Measurements from ENCODE around the gene SVOPL. TPM values are rescaled to one million over a fixed set of nuclear protein-coding genes. Genes with fewer than 3 reads are reported as not detected.

The SVOPL gene
- total and polyA plus RNA-seq, 2 donors (not counting 3 experiments of a cell fraction or from before 2014, with no cell fraction given): not detected

- H3K9me3 ChIP-seq (replicated peaks; ENCODE audit: control insufficient read depth, insufficient read depth, low read length): no peaks in the 10 kb centered on the region
- no peaks in the 10 kb centered on the region for H4K20me1 ChIP-seq (replicated peaks; ENCODE audit: control insufficient read depth, extremely low read depth, insufficient read depth, low read length)
- dilution Hi-C loops (cut with MboI; ENCODE audit: extremely low pct_ligation_motif_present, low sequenced_read_pairs) (no loop called here), intact Hi-C loops (cut with micrococcal nuclease) (no loop called here)
- H3K27me3 ChIP-seq (ENCODE audit: control insufficient read depth in 2 of 2, insufficient read depth in 2 of 2, low read length in 2 of 2): no peaks in the 10 kb centered on the region
- no peak for FAIRE-seq
- no peak overlapping the region for H2AFZ ChIP-seq (ENCODE audit: low read depth, low read length)
- ChIA-PET CTCF (no interaction called here), POLR2A (no interaction called here)
- H3K27ac ChIP-seq (ENCODE audit: insufficient read depth, low read depth, low read length): no peak overlapping the region
- H3K36me3 ChIP-seq (ENCODE audit: control insufficient read depth in 2 of 2, extremely low read depth in 1 of 2, insufficient read depth in 2 of 2, low read length in 2 of 2): no peaks in the 10 kb centered on the region
- H3K79me2 ChIP-seq (ENCODE audit: control insufficient read depth, insufficient read depth, low read length): no peaks in the 10 kb centered on the region
- BruUV-seq (replicated peaks): no TSS peak
- H3K9me1 ChIP-seq (replicated peaks; ENCODE audit: control insufficient read depth, extremely low read depth, insufficient read depth, low read length): no peaks in the 10 kb centered on the region
- no peak overlapping the region for H3K9ac ChIP-seq (replicated peaks; ENCODE audit: extremely low read depth, insufficient read depth, low read length)
- H3K4me3 ChIP-seq (replicated peaks in 1 of 3; ENCODE audit: insufficient read depth in 1 of 3, low read depth in 1 of 3, low read length in 3 of 3): no peak overlapping the region
- no peaks in the 10 kb centered on the region for H3K4me1 ChIP-seq (ENCODE audit: control insufficient read depth, extremely low read depth, insufficient read depth, low read length)
- DNase-seq (ENCODE audit: low read depth, low spot score): no peak
- TF ChIP-seq GATA2 (IDR thresholded peaks at IDR 0.05; ENCODE audit: insufficient read depth, insufficient read length, low read depth, low read length): no peak
- no peak for TF ChIP-seq MAX (IDR thresholded peaks at IDR 0.05; ENCODE audit: insufficient read depth, insufficient read length)
- TF ChIP-seq FOS (IDR thresholded peaks at IDR 0.05; ENCODE audit: borderline replicate concordance, insufficient read depth, low read length): no peak
- no peak for TF ChIP-seq CTCF (IDR thresholded peaks at IDR 0.05; ENCODE audit: extremely low read depth in 1 of 2, insufficient read depth in 1 of 2, low read depth in 1 of 2, low read length in 2 of 2)
- no peak for TF ChIP-seq POLR2A (IDR thresholded peaks at IDR 0.05; ENCODE audit: low read depth, low read length)
- no peak for TF ChIP-seq EZH2 (IDR thresholded peaks at IDR 0.05; ENCODE audit: borderline replicate concordance, low read depth, low read length, severe bottlenecking)
- TF ChIP-seq JUN (IDR thresholded peaks at IDR 0.05; ENCODE audit: borderline replicate concordance, insufficient read depth, insufficient read length, low read depth): no peak
- TF ChIP-seq MYC (IDR thresholded peaks at IDR 0.05; ENCODE audit: low read depth, low read length): no peak
- no peak for TF ChIP-seq POLR2AphosphoS5 (IDR thresholded peaks at IDR 0.05; ENCODE audit: insufficient read depth, low read depth, low read length)
- H3K4me2 ChIP-seq (ENCODE audit: insufficient read depth, low read length): no peak overlapping the region
Observed at GRCh38 chr7:138618506-138618905, 82.7 kb downstream of the SVOPL start.
